ENCODE measurements around the gene CCM2L.

CCM2L gene

DNA sequence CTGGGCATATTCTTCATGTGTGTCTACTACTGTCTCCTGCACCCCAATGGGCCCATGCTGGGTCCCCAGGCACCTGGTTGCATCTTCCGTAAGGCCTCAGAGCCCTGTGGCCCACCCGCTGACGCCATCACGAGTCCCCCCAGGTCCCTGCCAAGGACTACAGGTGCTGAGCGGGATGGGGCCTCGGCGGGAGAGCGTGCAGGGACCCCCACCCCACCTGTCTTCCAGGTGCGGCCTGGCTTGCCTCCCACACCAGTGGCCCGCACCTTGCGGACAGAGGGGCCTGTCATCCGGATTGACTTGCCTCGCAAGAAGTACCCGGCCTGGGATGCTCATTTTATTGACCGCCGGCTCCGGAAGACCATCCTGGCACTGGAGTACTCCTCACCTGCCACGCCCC lies 13.2 kb upstream of the CCM2L start:
- no peak for DNase-seq

GRCh38 chr20:31998246-31998645 lies 12.0 kb upstream of the CCM2L start:
- no peak for DNase-seq

- no peak for DNase-seq
These were observed 6.9 kb upstream of the CCM2L start for GRCh38 chr20:32003325-32003724.

DNA sequence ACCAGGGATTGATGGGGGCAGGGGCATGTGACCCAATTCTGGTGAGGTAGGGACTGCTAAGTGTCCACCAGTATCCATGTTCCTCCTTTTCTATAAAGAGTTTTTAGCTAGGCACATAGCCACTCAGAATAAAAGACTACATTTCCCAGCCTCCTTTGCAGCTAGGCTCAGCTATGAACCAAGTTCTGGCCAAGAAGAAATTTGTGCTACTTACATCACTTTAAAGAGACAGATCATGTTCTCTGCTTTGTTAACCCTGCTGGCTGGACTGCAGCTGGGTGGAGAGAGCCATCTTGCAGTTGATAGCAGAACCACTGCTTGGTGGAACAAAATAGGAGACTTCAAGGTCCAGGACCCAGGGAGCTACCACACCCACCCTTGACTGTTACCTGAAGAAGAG lies 5.3 kb upstream of the CCM2L start:
- no peak for DNase-seq

DNA sequence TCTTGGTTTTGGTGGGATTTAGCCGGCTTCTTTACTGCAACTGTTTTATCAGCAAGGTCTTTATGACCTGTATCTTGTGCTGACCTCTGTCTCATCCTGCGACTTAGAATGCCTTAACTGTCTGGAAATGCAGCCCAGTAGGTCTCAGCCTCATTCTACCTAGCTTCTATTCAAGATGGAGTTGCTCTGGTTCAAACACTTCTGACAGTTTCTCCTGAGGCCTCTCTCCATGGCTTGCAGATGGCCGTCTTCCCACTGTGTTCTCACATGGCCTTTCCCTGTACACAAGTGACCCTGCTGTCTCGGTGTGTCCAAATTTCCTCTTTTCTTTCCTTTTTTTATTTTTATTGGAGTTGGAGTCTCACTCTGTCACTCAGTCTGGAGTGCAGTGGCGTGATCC lies 4.2 kb upstream of the CCM2L start:
- DNase-seq = no peak

GRCh38 chr20:32006841-32007786 lies 3.1 kb upstream of the CCM2L start:
- DNase-seq = no peak

DNA sequence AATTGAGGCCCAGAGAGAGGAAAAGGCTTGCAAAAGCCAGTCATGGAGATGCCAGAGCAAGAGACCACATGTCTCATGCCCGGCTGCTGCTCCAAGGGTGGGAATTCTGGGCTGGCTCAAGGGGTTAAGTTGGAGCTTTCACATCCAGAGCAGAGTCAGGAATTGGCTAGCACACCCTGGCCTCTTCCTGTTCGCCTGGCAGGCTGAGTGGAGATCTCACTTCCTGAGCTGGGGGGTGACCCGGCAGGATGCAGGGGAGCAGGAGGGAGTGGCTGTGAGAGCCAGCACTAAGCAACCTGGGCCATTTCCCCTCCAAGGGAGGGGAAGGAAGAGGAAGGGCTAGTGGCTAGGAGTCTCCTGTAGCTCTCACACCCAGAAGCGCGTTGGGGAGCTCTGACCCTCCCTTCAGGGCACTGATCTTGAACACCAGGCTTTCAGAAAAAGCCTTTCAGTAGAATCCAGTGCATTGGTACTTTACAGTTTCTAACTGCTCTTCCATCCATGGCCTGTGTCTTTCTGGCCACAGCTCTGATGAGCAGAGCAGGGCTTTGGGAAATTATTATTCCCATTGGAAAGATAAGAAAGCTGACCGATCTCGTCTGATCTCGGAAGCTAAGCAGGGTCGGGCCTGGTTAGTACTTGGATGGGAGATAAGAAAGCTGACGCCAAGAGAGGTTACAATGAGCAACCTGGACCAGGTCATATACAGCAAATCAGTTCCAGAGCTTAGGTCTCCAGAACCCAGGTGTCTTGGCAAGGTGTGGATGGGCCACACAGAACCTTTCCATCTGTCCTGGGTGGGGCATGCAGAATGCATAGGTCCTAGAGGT lies 2.2 kb upstream of the CCM2L start:
- DNase-seq = no peak

DNA sequence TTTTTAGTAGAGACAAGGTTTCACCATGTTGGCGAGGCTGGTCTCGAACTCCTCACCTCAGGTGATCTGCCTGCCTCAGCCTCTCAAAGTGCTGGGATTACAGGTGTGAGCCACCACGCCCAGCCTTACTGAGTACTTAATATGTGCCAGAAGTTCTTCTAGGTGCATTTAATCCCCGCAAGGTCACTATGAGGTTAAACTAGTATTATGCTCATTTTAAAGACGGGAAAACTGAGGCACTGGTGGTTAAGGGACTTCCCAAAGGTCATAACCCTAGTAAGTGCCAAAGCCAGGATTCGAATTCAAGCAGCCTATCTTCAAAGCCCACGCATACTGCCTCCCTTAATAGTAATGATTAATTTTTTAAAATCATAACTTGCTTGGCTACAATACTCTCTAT lies 674 bp upstream of the CCM2L start:
- no peak for DNase-seq

GRCh38 chr20:32010666-32011065 lies 428 bp downstream of the CCM2L start:
- no peak for DNase-seq

GRCh38 chr20:32012159-32012688 lies 2.0 kb downstream of the CCM2L start:
- no peak for DNase-seq

DNA sequence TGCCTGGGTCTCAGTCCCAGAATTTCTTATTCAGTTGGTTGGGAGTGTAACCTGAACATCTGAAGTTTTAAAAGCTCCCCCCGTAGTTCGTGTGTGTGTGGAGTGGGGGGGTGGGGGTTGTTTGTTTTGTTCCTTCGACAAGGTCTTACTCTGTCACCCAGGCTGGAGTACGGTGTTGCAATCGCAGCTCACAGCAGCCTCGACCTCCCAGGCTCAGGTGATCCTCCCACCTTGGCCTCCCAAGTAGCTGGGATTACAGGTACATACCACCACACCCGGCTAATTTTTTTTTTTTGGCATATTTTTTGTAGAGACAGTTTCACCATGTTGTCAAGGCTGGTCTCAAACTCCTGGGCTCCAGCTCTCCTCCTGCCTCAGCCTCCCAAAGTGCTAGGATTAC lies 3.1 kb downstream of the CCM2L start:
- no peak for DNase-seq

GRCh38 chr20:32017711-32018251 lies 7.5 kb downstream of the CCM2L start:
- peak; percentile 96 for DNase-seq

DNA sequence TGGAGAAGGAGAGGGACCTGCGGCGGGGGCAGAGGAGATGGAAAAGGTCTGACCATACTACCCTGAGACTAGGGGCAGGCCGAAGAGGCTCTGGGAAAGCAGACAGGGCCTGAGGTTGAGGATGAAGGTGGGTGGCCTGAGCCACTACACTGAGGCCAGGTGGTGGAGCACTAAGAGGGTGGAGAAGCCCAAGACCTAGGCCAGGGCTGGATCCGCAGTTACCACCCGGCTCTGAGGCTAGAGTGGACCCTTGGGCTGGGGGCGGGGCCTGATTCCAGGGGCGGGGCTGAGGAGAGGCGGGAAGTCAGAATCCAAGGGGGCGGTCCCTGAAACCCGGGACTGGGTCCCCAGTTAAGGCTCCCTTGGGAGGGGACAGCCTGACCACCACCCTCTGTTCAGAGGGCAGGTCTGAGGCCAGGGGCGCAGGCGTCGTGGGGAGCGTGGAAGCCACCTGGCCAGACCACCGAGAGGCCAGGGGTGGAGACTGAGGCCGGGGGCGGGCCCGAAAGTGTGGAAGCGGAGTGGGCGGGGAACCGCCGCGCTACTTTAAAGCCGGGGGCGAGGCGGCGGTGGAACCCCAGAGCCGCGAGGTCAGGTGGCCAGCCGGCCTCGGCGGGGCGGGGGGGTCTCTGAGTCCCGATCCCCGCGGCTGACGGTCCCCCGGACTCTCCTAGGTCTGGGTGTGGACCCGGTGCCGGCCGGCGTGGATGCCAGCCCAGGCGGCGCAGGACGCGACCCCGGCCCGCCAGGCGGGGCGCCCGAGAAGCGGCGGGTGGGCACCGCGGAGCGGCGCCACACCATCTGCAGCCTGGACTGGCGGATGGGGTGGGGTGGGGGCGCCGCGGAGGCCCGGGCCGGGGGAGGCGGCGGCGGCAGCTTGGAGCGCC lies 8.3 kb downstream of the CCM2L start:
- DNase-seq = peak; percentile 83

- peak; percentile 50 for DNase-seq
These were observed 8.9 kb downstream of the CCM2L start for GRCh38 chr20:32019156-32019510.

DNA sequence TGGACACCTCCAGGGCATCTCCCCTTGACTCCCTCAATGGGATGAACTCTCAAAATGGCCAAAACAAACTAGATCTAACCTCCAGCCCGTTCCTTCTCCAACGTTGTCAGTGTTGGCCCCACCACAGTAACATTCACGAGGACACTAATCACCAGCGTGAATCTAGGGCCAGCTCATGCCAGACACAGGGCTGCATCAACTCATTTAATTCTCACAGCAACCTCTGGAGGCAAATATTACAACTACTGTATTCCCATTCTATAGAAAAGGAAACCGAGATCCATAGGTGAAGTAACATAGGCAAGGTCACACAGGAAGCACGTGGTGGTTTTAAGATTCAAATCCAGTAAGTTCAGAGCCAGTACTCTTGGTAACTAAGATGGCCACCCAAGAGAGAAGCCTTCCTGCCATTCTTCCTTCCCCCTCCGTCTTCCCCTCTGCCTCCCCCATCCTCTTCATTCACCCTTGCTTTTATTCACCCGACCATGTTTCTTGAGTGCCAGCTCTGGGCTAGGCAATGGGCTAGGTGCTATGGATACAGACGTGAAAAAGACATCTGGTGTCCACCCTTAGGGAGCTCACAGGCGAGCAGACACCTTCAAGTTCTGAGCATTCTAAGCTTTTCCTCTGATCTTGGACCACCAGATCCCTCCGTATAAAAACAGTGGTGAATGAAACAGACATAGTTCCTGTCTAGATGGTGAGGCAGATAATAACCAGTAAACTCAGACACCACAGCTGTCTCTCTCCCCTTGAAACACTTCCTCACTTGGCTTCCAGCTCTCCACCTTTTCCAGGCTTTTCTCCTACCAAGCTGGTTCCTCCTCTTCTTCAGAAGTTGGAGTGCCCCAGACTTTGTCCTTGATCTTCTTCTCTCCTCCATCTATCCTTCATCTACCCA lies 9.6 kb downstream of the CCM2L start:
- no peak for DNase-seq

GRCh38 chr20:32021091-32021490 lies 10.9 kb downstream of the CCM2L start:
- DNase-seq = no peak

DNA sequence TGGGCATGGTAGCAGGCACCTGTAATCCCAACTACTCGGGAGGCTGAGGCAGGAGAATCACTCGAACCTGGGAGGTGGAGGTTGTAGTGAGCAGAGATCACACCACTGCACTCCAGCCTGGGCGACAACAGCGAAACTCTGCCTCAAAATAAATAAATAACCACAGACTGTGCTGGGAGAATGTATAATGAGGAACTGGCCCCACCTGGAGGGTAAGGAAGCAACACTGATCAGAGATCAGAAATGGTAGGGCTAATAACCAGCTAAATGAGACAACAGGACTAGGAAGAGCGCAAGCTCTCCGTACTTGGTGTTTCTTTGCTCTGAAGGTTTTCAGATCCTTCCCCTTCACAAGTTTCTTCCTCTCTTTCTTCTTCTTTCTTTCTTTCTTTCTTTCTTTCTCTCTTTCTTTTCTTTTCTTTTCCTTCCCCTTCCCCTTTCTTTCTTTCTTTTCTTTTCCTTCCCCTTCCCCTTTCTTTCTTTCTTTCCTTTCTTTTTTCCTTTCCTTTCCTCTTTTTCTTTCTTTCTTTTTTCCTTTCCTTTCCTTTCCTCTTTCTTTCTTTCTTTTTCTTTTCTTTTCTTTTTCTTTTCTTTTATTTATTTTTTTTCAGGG lies 14.6 kb downstream of the CCM2L start:
- no peak for DNase-seq

- no peak for DNase-seq
These were observed 17.4 kb downstream of the CCM2L start for GRCh38 chr20:32027643-32028042.

- no peak for DNase-seq
These were observed 18.6 kb downstream of the CCM2L start for GRCh38 chr20:32028647-32029372.

DNA sequence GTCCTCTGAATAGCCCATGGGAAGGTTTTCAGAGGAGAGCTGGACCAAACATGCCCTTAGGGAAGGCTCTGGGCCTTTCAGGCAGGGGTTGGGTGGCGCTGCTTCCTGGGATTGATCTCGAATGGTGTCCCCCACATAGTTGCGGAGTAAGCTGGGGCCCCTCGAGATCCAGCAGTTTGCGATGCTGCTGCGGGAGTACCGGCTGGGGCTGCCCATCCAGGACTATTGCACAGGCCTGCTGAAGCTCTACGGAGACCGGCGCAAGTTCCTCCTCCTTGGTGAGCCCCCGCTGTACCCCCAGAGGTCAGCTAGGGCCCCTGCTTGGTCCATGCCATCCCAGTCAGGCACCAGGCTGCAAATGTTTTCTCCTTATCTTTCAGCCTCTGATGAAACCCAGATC lies 19.3 kb downstream of the CCM2L start:
- DNase-seq = no peak

Data from NCI-H510A (cell line).